HCT116 (cell line): Measurements from ENCODE around the gene DENND1A. TPM values are rescaled to one million over a fixed set of nuclear protein-coding genes. Genes with fewer than 3 reads are reported as not detected.

Source experiments
- ATAC-seq: fragments of 200-7000 bp; cut with Tn5 transposase; 2 replicates; pipeline ENCODE4 v1.9.1; 2020; ENCODE audit warnings: mild to moderate bottlenecking, moderate library complexity
- BruUV-seq: library from RNA; stranded (reverse); fragments of 400-500 nt; replicated peaks from 2 replicates; lab custom pipeline; 2021; lab: Mats Ljungman, UMichigan
- CTCF ChIA-PET: fragments of 300-600 bp; sonication (Branson Sonifier 250); formaldehyde crosslinking; loops from one replicate; lab custom pipeline; 2021; ENCODE audit warnings: antibody characterized with exemption; lab: Charles Lee
- POLR2A ChIA-PET: fragments of 300-600, 350-600 bp; sonication (Branson Sonifier 250); formaldehyde crosslinking; loops from one replicate; lab custom pipeline; 2021; ENCODE audit warnings: antibody characterized with exemption; lab: Charles Lee
- RAD21 ChIA-PET, 2 experiments: fragments of 300-600 bp; sonication (Branson Sonifier 250); formaldehyde crosslinking; loops; one replicate each; lab custom pipeline; 2023; ENCODE audit warnings: low total read pairs in 2 of 2; ENCODE audit not compliant: uncharacterized antibody in 2 of 2, unreplicated experiment in 2 of 2, low non-redundant PET in 1 of 2; lab: Charles Lee
- DNase-seq: peaks from one replicate; pipeline ENCODE4 v3.0.0-alpha.2; 2010; ENCODE audit warnings: low read depth, low spot score
- H2AFZ ChIP-seq: fragments of 200-600 bp; shearing (Covaris generic), sonication (generic); 2 replicates; pipeline ENCODE4 v1.6.1; 2017; ENCODE audit warnings: low read depth, mixed run types, mixed read lengths, antibody characterized with exemption, low read length; ENCODE audit not compliant: poor library complexity, severe bottlenecking
- H3K27ac ChIP-seq: 2 replicates; pipeline ENCODE4 v1.5.1; 2012; ENCODE audit warnings: low read depth, low read length
- H3K27me3 ChIP-seq: fragments of 200-600 bp; sonication (generic); 2 replicates; pipeline ENCODE4 v1.6.1; 2016; ENCODE audit warnings: mixed run types, low read length, mixed read lengths; ENCODE audit not compliant: insufficient read depth
- H3K36me3 ChIP-seq, 2 experiments: fragments of 200-500 bp in 1 of 2; fragments of 200-600 bp in 1 of 2; sonication (Bioruptor generic) in 1 of 2; sonication (generic) in 1 of 2; 2 replicates each; pipeline versions ENCODE4 v1.5.1 to v1.6.1; 2014 to 2016; ENCODE audit warnings: low read length in 2 of 2, inconsistent platforms in 1 of 2, mixed read lengths in 1 of 2, mixed run types in 1 of 2; ENCODE audit not compliant: insufficient read depth in 2 of 2, control insufficient read depth in 1 of 2
- H3K4me1 ChIP-seq, 2 experiments: fragments of 200-600 bp in 1 of 2; sonication (generic) in 1 of 2; 2 replicates each; pipeline versions ENCODE4 v1.5.1 to v1.6.1; 2012 to 2017; ENCODE audit warnings: low read length in 2 of 2, inconsistent platforms in 1 of 2, mild to moderate bottlenecking in 1 of 2, mixed read lengths in 1 of 2, mixed run types in 1 of 2, moderate library complexity in 1 of 2; ENCODE audit not compliant: insufficient read depth in 2 of 2, control insufficient read depth in 1 of 2
- H3K4me2 ChIP-seq: fragments of 200-600 bp; sonication (generic); 2 replicates; pipeline ENCODE4 v1.6.1; 2017; ENCODE audit warnings: mixed run types, low read length, mixed read lengths
- H3K4me3 ChIP-seq, 2 experiments: fragments of 200-600 bp in 1 of 2; sonication (generic) in 1 of 2; replicated peaks in 1 of 2; 2 replicates each; pipeline ENCODE4 v1.5.1; 2011 to 2016; ENCODE audit warnings: low read length in 2 of 2, control low read depth in 1 of 2, low read depth in 1 of 2, mild to moderate bottlenecking in 1 of 2, mixed read lengths in 1 of 2, mixed run types in 1 of 2
- H3K79me2 ChIP-seq: fragments of 200-600 bp; sonication (generic); 2 replicates; pipeline ENCODE4 v1.6.1; 2017; ENCODE audit warnings: mild to moderate bottlenecking, mixed run types, low read length, moderate library complexity, mixed read lengths; ENCODE audit not compliant: insufficient read depth
- H3K9ac ChIP-seq: fragments of 200-600 bp; sonication (generic); 2 replicates; pipeline ENCODE4 v1.6.1; 2016; ENCODE audit warnings: low read length, mixed read lengths
- H3K9me2 ChIP-seq: fragments of 200-600 bp; sonication (generic), shearing (Covaris generic); 2 replicates; pipeline ENCODE4 v1.6.1; 2017; ENCODE audit warnings: mixed run types, mild to moderate bottlenecking, moderate library complexity; ENCODE audit not compliant: insufficient read depth
- H3K9me3 ChIP-seq, 2 experiments: fragments of 200-500 bp in 1 of 2; fragments of 200-600 bp in 1 of 2; sonication (Bioruptor generic) in 1 of 2; sonication (generic) in 1 of 2; 2 replicates each; pipeline ENCODE4 v1.6.1; 2014 to 2017; ENCODE audit warnings: low read length in 2 of 2, mixed read lengths in 2 of 2, inconsistent platforms in 1 of 2, low read depth in 1 of 2, mild to moderate bottlenecking in 1 of 2, mixed run types in 1 of 2, moderate library complexity in 1 of 2; ENCODE audit not compliant: control insufficient read depth in 1 of 2, insufficient read depth in 1 of 2
- H4K20me1 ChIP-seq: fragments of 200-600 bp; sonication (generic), shearing (Covaris generic); 2 replicates; pipeline ENCODE4 v1.6.1; 2017; ENCODE audit warnings: mixed run types, mild to moderate bottlenecking, moderate library complexity; ENCODE audit not compliant: insufficient read depth
- ATF3 ChIP-seq: IDR thresholded peaks from 2 replicates; pipeline ENCODE4 v1.6.1; 2012
- CEBPB ChIP-seq: IDR thresholded peaks from 2 replicates; pipeline ENCODE4 v1.6.1; 2012; ENCODE audit warnings: low read depth
- CTCF ChIP-seq, 3 experiments: fragments of 200-600 bp in 1 of 3; sonication (generic) in 1 of 3; IDR thresholded peaks in 2 of 3; conservative IDR thresholded peaks in 1 of 3; 2 replicates each; pipeline ENCODE4 v1.5.1; 2012 to 2017; ENCODE audit warnings: low read depth in 2 of 3, low read length in 2 of 3, antibody characterized with exemption in 1 of 3, borderline replicate concordance in 1 of 3, control low read depth in 1 of 3, mild to moderate bottlenecking in 1 of 3, mixed read lengths in 1 of 3, mixed run types in 1 of 3, moderate library complexity in 1 of 3; ENCODE audit not compliant: insufficient read depth in 1 of 3
- EGR1 ChIP-seq: IDR thresholded peaks from 2 replicates; pipeline ENCODE4 v1.6.1; 2012; ENCODE audit warnings: low read depth
- ELF1 ChIP-seq: IDR thresholded peaks from 2 replicates; pipeline ENCODE4 v1.6.1; 2012; ENCODE audit warnings: low read depth, borderline replicate concordance
- EZH2 ChIP-seq: fragments of 200-600 bp; sonication (generic); IDR thresholded peaks from 2 replicates; pipeline ENCODE4 v1.6.1; 2017; ENCODE audit warnings: antibody characterized with exemption, mixed run types
- EZH2phosphoT487 ChIP-seq: fragments of 200-600 bp; IDR thresholded peaks from 2 replicates; pipeline ENCODE4 v1.6.1; 2018; ENCODE audit warnings: antibody characterized with exemption, borderline replicate concordance
- FOSL1 ChIP-seq: IDR thresholded peaks from 2 replicates; pipeline ENCODE4 v1.6.1; 2012; ENCODE audit warnings: low read depth
- MAX ChIP-seq: IDR thresholded peaks from 2 replicates; pipeline ENCODE4 v1.6.1; 2012
- POLR2A ChIP-seq: IDR thresholded peaks from 2 replicates; pipeline ENCODE4 v1.7.0; 2011; ENCODE audit warnings: borderline replicate concordance; ENCODE audit not compliant: insufficient read depth, insufficient read length; ENCODE audit errors: extremely low read depth
- POLR2AphosphoS5 ChIP-seq: IDR thresholded peaks from 2 replicates; pipeline ENCODE4 v1.6.1; 2011; ENCODE audit warnings: mild to moderate bottlenecking, low read depth, low read length, moderate library complexity
- RAD21 ChIP-seq: IDR thresholded peaks from 2 replicates; pipeline ENCODE4 v1.6.1; 2012; ENCODE audit warnings: low read depth, mild to moderate bottlenecking
- REST ChIP-seq: IDR thresholded peaks from 2 replicates; pipeline ENCODE4 v1.6.1; 2012; ENCODE audit warnings: low read depth
- YY1 ChIP-seq: IDR thresholded peaks from 2 replicates; pipeline ENCODE4 v1.6.1; 2011; ENCODE audit warnings: low read length, low read depth, moderate library complexity, mild to moderate bottlenecking; ENCODE audit not compliant: insufficient replicate concordance; ENCODE audit errors: extremely low read depth
- ZBTB33 ChIP-seq: IDR thresholded peaks from 2 replicates; pipeline ENCODE4 v1.6.1; 2011; ENCODE audit warnings: mild to moderate bottlenecking, low read length, moderate library complexity; ENCODE audit not compliant: insufficient replicate concordance; ENCODE audit errors: extremely low read depth
- ZFX ChIP-seq: fragments of 450-650 bp; IDR thresholded peaks from 2 replicates; pipeline ENCODE4 v1.6.1; 2017
- intact Hi-C: fragments of 100-400 bp; cut with micrococcal nuclease; formaldehyde crosslinking; loops from 2 replicates; pipeline ENCODE4 v1.10.0; 2022
- total RNA-seq: library from RNA; stranded (reverse); gene quantifications from one replicate; pipeline ENCODE4 v1.2.1, GENCODE V29; 2021; ENCODE audit not compliant: unreplicated experiment

The DENND1A gene
- total RNA-seq, 1 experiment from 2014 or later, result 33.0 TPM

- CTCF ChIA-PET, result interaction anchor here (1.0 kb wide), 1 partner anchor 27 kb away, joined by 3 read pairs; no protein-coding TSS in a partner anchor
- no peak for DNase-seq
- Histone ChIP-seq H4K20me1 (no peaks in the 10 kb centered on the region), H3K27me3 (no peaks in the 10 kb centered on the region)
- no TSS peak for BruUV-seq
- no peak for TF ChIP-seq CEBPB
- no peak for TF ChIP-seq ZBTB33
- TF ChIP-seq EZH2phosphoT487, result no peak
- no peak for TF ChIP-seq MAX
- TF ChIP-seq POLR2A, result no peak
- no peak for TF ChIP-seq FOSL1
- no peak for TF ChIP-seq EGR1
- no peak for TF ChIP-seq REST
- TF ChIP-seq ZFX, result no peak
- no peak for TF ChIP-seq YY1
- TF ChIP-seq EZH2, result no peak
- no peak for TF ChIP-seq RAD21
- no peak for TF ChIP-seq ELF1
- TF ChIP-seq POLR2AphosphoS5, result no peak
- TF ChIP-seq ATF3, result no peak
- TF ChIP-seq CTCF (IDR thresholded peaks at IDR 0.05 in 2 of 3, conservative IDR thresholded peaks at IDR 0.05 in 1 of 3; ENCODE audit: borderline replicate concordance in 1 of 3, insufficient read depth in 1 of 3, low read depth in 2 of 3, low read length in 2 of 3), result no peak
- TF ChIP-seq, all 23 proteins: peak for 0
- Histone ChIP-seq H3K4me3 (no peak overlapping the region), H3K9ac (no peak overlapping the region), H3K36me3 (no peaks in the 10 kb centered on the region), H3K27ac (no peak overlapping the region), H3K79me2 (no peaks in the 10 kb centered on the region), H3K9me3 (no peaks in the 10 kb centered on the region), H2AFZ (no peak overlapping the region), H3K4me2 (no peak overlapping the region), H3K4me1 (peaks cover 3% of the 10 kb centered on the region in 2 experiments; a peak in 2 of 4 replicates), H3K9me2 (no peaks in the 10 kb centered on the region)
- ChIA-PET RAD21 (no interaction called here), POLR2A (no interaction called here)
- intact Hi-C loops, result no loop called here
- ATAC-seq, result no peak
Measured at GRCh38 chr9:123380852-123381705, 548.8 kb downstream of the DENND1A start.
